Skeletal muscle cell (primary cell): ENCODE measurements around the gene OLIG3.

ENCODE experiments used
- DNase-seq: peaks from one replicate; pipeline ENCODE4 v3.0.0-alpha.2; 2010; ENCODE audit warnings: low read depth
- H3K4me3 ChIP-seq: 2 replicates; pipeline ENCODE4 v1.5.1; 2011; ENCODE audit warnings: low read depth, mild to moderate bottlenecking, control low read depth, low read length, moderate library complexity

Gene OLIG3

DNA sequence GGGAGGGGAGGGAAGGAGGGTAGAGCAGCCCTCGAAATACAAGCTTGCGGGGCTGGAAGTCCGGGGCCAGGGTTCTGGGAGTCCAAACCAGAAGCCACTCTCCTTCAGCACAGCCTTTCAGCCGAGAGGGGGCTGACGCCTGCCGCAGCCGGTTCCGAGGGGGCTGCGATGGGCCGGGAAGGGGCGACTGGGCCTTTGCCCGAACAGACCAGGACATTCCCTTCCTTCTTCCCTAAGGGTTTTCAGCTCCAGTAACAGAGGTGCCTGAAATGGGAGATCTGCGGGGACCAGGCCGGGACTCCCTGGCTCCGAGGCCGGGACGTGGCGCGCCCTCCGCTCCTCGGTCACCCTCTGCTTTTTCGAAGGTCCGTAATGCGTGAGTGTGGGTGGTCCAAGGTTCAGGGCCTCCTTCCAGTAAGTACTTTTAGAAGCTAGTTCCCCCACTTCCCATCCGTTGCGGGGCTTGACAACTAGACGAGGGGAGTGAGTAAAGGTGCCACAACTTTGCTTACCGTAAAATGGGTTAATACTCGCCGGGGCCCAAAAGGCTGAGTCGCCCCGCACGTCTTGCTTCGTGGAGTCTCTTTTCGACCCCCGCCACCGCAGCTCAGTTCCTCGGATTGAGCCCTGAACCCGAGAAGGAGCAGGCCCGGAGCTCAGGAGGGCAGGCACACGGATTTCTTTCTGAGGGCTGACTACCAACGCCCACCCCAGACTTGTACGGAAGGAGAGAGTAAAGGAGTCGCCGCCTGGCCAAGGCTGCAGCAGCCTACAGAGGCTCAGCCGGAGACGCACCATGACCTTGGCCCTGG is 2.9 kb upstream of the OLIG3 start:
- no peak overlapping the region for H3K4me3 ChIP-seq
- DNase-seq, result no peak

DNA sequence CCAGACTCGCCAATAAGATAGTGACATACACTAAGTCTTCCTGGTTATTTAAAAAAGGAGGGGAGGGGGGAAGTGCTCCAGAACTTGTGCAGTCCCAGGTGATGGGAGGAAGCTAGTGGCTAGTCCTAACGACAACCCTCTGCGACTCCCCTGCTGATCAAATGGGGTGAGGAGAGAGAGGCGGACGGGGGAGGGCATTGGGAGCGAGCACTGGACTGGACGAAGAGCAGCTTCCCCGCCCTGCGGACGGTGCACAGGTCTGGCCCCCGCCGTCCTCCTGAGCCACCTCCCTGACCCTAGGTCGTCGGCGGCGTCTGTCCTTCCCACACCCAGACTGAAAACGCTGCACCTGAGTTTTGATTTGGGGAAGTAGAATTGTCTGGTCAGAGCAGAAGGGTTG is 2.2 kb upstream of the OLIG3 start:
- no peak overlapping the region for H3K4me3 ChIP-seq
- no peak for DNase-seq

DNA sequence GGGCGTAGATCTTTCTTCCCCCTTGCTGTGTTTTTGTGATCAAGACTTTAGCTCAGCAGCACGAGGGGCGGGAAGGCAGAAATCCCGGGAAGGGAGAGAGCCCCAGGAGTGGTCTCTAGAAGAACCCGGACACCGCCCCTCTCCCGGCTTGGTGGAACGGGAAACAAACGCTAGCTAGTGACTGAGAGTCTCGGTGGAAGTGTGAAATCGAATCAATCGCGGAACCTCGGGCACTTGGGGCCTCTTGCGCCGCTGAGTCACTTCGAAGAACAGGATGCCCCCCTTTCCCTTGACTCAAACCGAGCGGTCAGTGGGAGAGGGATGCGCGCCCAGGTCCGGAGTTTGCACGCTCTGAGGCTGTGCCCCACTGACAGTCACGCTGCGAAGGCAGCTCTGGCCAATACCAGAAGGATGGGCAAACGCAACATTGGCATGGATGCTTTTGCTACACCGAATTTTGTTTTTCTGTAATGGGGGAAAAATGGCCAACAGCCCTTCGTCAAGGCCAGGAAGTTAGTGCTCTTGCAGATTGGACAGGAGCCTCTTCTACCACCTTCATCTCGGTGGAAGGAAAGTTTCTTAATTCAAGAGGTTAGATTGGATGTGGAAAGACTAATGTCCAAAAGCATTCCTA is 1.6 kb upstream of the OLIG3 start:
- no peak for DNase-seq
- no peak overlapping the region for H3K4me3 ChIP-seq

DNA sequence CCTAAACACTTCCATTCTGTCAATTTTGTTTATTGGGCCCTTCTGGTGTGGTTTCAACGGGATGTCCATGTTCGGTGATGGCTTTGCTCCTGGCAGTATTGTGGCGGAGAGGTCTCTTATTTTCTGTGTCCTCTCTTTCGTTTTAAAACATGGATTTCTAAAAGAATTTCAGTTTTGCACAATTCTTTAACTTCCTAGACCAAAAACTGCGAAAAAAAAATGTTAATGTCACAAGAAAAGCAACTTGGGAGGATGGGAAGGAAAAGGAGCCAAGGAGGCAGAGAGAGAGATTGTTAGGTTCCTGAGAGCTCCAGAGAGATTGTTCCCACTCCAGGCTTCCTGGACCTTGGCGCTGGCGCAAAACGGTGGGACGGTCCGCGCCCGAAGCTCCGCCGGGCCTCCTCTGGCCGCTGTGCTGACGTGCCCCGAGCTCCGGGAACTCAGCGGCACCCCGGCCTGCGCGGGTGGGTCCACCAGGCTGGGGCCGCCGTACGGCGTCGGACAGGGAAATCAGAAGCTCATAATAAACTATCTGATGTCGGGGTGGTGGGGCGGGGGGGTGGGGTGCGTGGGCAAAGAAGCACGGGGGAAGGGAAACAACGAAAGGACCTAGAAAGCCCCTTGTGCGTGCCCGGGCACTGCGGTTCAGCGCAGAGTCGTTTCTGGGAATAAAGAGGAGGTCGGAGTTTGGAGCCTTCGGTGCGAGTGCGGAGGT is 951 bp upstream of the OLIG3 start:
- H3K4me3 ChIP-seq, result no peak overlapping the region
- no peak for DNase-seq

DNA sequence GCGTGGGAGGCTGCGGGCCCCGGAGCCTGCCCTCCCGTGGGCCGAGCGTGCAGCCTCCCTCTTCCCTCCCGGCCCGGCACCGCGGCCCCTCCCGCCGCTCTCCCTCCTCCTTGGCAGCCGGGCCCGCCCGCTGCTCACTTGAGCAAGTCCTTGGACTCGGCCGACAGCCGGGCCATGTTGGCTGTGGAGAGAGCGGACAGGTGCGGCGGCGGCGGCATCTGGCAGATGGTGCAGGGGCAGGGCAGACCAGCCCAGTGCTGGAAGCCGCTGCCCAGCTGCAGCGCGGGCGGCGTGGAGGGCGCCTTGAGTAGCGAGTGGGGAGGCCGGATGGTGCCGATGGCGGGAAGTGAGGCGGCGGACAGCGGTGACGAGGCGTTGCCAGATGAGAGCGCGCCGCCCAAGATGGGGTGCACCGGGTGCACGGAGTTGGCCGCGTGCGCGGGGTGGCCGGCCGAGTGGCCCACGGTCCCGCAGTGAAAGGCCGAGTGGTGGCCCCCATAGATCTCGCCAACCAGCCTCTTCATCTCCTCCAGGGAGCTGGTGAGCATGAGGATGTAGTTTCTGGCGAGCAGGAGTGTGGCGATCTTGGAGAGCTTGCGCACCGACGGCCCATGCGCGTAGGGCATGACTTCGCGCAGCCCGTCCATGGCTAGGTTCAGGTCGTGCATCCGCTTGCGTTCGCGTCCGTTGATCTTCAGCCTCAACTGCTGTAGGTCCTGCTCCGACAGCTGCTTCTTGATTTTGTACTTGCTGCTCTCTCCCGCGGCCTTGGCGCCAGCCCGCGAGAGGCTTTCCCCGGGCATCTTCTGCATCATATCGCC is 766 bp downstream of the OLIG3 start:
- no peak overlapping the region for H3K4me3 ChIP-seq
- no peak for DNase-seq

DNA sequence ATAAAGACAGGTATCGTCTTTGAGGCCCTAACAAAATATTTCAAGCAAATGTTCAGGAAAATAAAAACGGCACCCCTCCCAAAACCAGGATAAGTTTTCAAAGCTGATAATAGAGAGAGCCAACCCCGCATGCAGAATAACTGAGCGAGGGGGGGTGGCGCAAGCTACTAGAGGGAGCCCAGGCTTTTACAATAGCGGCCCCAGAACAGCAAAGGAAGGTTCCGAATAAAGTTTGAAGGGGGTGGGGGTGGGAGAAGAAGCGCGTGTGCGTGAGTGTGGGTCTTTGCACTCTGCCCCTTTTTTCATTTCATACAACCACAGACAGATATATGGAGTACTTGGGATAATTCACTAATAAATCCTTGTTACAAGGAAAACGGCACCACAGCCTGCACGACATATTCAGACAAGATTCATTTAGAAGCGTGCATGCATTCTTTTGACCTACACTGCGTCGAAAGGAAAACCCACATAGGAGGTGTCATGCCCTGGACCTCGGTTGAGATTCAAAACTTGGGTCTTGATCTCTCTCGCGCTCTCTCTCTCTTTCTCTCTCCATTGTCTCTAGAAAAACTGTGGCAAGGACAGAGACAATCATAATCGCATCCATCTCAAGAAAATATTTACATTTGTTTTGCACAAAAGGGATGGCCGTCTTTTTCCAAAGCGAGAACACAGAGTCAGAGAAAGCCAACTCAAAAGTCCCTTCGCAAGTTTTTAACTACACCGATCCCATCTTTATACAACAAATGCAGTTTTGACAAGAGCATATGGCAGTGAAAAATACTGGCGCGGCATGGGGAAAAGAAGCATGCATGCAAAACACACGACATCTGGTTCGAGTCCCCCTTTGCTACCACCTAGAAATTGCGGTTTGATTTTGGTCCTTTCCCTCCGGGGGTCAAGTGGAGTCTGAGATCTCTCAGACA is 1.6 kb downstream of the OLIG3 start:
- no peak for DNase-seq
- H3K4me3 ChIP-seq, result no peak overlapping the region

DNA sequence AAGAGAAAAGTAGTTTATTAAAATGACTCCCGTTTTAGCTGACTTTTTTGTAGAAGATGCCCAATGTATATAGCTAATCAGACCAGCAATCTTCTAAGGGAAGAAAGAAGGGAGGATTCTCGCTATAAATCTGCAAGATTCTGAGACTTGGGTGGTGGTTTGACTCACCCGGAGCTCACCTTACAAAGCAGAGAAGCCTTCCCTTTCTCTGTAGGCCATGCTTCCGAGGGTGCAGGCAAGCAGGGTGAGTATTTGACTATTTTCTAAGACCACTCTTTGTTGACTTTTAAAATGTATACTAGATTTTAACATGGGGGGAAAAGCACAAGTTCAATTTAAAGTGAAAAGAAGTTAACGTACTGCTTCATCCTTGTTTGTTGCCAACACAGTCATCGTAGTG is 2.7 kb downstream of the OLIG3 start:
- no peak for DNase-seq
- no peak overlapping the region for H3K4me3 ChIP-seq

DNA sequence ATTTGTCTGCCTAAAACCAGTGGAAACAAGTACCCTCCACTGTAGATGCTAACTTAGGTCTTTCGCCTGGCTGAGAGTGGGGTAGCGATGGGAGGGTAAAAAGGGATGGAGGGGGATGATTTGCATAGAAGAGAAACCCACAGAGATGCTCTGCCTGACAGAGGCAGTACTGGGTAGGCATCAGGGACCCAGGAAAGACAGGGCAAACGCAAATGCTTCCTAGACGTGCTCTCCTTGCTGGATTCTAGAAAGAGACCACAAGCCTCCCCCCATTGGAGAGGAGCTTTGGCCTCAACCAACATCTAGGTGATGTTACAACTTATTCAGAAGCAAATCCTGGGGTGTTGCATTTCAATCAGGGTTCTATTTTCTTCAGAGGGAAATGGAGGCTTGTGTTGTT is 3.2 kb downstream of the OLIG3 start:
- DNase-seq, result no peak
- no peak overlapping the region for H3K4me3 ChIP-seq

DNA sequence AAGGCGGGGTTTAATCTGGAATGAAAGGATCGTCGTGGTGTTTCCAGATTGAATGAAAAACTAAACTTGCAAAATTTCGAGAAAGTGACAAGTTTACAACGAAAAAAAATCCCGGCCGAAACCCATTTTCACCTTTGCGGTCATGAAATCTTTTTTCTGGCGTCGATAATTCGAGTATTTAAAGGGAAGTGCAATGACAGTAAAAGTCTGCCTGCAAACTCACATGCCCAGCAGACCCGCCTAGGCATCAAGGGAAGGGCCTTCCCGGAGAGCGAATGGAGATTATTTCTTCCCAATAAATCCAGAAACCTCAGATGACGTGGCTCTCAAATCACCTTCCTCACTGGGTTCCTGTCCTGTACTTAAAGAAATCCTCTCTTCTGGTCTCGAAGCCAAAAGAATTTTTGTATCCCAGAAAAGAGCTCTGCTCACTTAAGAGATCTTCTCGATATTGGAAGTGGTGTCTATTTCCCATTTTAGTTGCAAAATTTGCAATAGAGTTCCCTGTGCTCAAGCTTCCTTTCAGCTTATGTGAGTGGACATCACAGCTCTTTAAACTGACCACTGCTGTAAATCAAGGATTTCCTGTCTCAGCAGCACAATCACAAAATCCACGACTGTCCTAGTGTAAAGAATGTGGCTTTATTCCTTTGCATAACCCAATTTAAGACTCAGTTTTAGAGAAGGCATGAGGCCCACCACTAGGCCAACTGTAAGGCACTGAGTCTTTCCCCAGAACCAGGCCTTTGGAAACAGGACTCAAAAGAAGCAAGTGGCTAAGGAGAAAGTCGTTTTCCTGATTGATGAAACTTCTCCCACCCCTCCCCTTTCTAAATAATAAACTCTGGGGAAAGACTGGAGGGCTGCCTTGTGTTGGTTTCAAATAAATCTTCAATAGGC is 3.9 kb downstream of the OLIG3 start:
- no peak overlapping the region for H3K4me3 ChIP-seq
- DNase-seq, result no peak

DNA sequence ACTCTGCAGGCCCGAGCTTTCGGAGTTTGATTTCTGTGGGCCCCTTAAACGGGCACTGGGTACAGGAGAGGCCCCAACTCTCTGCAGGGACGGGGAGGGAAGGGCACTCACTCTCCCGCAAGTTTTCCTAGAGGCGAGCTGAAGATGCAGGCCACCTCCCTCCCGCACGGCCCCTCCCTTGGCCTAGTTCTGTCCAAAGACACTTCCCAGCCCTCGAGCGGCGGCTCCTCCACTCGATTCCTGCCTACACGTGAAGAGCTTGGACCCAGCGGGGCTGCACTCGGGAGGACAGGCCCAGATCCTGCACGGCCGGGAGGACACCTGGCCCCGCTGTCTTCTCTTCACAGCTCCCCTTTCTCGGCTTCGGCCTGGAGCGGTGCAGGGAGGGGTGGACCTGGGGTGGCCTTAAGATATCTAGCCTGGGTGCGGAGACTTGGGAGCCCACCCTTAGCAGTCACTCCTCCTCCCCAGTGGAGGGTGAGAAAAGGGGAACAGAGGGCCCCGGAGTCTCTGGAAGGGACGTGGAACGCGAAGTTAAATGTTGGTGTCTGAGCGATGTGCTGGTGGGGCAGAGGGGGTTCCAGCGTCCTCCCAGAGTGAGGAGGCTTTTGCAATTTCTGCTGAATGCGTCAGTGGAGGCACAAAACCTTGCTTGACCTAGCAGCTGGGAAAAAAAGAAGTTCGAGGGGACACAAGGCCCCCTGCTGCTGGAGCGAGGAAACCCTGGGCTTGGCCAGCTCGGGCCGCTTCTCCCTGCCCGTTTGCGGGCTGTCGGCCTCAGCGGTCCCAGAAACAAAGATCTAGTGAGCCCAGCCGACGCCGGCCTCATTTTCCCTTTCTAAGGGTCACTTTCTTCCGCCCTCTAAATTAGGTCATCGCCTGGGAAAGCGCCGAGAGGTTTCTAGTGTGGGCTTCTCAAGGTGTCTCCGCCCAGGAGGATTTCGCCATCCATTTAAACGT is 4.9 kb downstream of the OLIG3 start:
- no peak overlapping the region for H3K4me3 ChIP-seq
- no peak for DNase-seq

DNA sequence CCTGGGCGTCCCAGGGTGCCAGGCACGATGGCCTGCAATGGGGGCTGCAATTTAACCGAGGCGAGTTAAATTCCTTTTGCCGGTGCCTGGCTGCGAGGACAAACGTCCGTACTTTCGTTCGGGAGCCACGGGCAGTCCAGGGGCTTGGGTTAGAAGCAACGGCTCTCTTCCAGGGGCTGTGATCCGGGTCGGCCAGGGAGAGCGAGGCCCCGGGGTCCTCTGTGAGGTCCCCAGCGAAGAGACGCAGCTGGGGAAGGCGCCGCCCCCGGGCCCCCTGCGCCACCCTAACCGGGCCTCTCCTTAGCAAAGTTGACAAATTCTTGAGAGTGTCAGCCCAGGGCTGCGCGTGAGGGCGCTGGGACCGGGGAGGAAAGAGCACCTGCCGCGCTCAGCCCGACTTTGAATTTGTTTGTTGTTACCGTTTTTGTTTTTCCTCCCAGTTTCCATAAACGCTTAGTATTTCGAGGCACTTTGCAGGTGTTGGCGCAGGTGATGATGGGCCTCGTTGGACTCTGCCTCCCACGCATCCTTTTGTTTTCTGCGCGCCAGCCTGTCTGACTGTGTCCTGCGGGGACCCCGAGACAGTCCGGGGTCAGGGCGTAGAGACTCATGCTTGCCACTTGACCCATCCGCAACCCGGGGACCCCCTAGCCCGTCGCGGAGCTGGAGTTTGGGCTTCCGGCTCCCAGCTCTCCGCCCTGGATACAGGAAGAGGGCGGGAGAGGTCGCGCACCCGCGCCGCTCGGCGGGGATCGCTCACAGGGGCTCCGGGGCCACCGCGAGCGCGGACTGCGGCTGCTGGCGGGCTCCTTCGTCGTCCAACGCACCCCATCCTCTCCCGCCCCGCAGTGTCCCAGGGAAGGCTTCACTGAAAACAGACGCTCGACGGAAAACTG is 5.8 kb downstream of the OLIG3 start:
- no peak overlapping the region for H3K4me3 ChIP-seq
- no peak for DNase-seq

DNA sequence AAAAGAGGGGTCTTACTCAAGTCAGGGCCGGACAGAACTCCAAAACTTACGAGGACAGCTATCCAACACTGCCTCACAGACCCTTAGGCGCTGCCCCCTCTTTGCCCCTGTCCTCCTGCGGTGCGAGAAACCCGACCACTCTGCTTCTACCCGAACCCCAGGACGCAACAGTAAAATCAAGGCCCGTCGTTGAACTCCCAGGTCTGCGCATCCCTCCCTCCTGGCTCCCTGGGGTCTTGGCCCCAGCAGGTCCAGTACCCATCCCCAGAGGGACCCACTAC is 6.4 kb downstream of the OLIG3 start:
- DNase-seq, result no peak
- H3K4me3 ChIP-seq, result no peak overlapping the region

DNA sequence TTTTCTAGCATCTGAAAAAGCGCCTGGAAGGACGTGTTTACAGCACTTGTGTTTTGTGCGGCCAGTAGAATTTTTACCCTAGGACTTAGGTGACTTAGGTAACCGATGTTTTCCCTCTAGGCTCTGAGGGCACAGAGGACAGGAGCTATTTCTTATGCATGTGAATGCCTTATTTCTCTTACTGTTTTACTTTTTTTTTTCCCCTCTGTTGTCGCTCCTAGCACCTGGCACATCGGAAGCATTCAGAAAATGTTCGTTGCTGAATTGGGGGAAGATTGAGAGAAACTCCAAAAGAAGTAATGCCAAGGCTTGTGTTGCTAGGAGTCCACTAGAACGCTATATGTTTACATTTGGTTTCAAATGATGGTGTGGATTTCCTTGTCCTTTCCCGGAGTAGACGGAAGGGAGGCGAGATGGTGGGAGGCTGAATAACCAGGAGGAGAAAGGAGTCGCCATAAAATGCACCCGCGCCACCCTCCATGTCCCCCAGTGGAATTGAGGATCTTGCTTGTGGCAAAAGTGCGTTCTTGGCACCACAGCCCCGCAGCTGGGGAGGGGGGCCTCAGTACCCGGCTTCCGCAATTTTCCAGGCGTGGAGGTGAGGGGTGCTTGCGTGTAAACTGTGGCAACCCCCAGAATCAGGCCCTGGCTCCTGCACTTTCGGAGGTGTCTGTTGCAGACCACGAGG is 6.9 kb downstream of the OLIG3 start:
- no peak overlapping the region for H3K4me3 ChIP-seq
- DNase-seq, result no peak

DNA sequence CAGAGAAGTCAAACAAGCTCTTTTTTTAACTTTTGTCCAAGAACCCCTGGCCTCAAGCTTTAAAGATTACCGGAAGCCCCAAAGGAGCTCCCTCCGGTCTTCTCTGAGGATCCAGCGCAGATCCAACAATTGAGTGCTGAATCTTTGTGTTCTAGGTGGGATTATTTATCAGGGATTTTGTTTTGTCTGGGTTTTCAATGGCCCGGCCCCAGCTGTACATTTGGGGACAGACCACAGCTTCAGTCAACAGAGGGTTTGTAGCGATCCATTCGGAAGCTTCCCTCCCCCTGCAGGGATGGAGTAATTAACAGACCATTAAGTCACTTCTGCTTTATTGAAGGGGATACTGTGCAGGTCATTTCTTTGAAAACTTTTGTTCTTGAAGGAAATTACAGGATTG is 7.8 kb downstream of the OLIG3 start:
- no peak for DNase-seq
- no peak overlapping the region for H3K4me3 ChIP-seq

DNA sequence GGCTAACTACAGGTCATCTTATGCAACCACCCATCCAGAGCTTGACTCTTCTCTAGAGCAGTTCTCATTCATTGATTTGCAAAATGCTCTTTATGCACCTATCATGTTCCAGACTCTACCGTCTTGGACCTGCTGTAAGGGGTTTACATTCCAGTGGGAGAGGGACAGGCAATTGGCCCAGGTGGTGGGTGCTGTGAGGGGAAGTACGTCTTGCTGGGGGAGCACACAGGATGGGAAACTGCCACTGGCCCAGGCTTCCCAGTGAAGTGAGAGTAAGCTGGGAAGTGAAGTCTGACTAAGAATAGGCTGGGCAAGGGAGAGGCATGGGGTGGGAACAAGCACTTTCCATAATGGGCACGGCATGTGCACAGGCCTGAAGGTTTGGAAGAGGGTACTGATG is 13.8 kb downstream of the OLIG3 start:
- DNase-seq, result no peak
- H3K4me3 ChIP-seq, result no peak overlapping the region

DNA sequence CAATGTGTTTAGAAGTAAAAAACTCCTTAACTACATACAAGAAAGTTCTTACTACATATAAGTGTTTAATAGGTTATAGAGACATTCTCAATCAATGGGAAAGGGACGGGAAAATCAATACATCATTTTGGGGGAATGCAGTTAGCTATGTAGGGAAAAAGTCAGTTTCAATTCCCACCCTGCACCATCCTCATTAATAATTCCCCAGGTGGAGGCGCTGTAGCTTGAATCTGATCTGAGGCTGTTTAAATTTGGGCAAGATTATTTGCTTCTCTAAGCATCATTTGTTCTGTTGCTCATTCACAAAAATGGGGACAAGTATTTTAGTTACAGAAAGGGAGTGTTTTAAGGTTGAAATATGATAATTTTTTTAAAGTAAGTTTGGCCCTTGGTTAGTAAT is 19.1 kb downstream of the OLIG3 start:
- no peak overlapping the region for H3K4me3 ChIP-seq
- DNase-seq, result no peak
